PC-3 (cell line): Measurements from ENCODE around the gene DNAL4. TPM values are rescaled to one million over a fixed set of nuclear protein-coding genes. Genes with fewer than 3 reads are reported as not detected.

Experiments used
- ATAC-seq: fragments of 200-7000 bp; cut with Tn5 transposase; 2 replicates; pipeline ENCODE4 v1.9.1; 2020; ENCODE audit warnings: mild to moderate bottlenecking, moderate library complexity
- BruUV-seq: library from RNA; stranded (reverse); fragments of 400-500 nt; replicated peaks from 2 replicates; lab custom pipeline; 2021; lab: Mats Ljungman, UMichigan
- CTCF ChIA-PET: fragments of 300-600 bp; sonication (Branson Sonifier 250); formaldehyde crosslinking; loops from one replicate; lab custom pipeline; 2022; ENCODE audit warnings: antibody characterized with exemption; lab: Charles Lee
- POLR2A ChIA-PET: fragments of 300-600 bp; sonication (Branson Sonifier 250); formaldehyde crosslinking; loops from one replicate; lab custom pipeline; 2022; ENCODE audit warnings: antibody characterized with exemption; ENCODE audit not compliant: unreplicated experiment; lab: Charles Lee
- DNase-seq: peaks from one replicate; pipeline ENCODE4 v3.0.0-alpha.2; 2015
- H2AFZ ChIP-seq: fragments of 300-600 bp; sonication (generic); 2 replicates; pipeline ENCODE4 v1.6.0; 2016; ENCODE audit warnings: antibody characterized with exemption, low read length
- H3F3A ChIP-seq: fragments of 300-600 bp; sonication (generic); one replicate; pipeline ENCODE4 v1.6.0; 2017; ENCODE audit warnings: antibody characterized with exemption, low read length, control low read depth, mild to moderate bottlenecking; ENCODE audit not compliant: unreplicated experiment
- H3K27ac ChIP-seq: fragments of 300-600 bp; sonication (generic); 2 replicates; pipeline ENCODE4 v1.5.1; 2016; ENCODE audit warnings: mild to moderate bottlenecking, low read length
- H3K27me3 ChIP-seq: fragments of 300-600 bp; sonication (generic); 2 replicates; pipeline ENCODE4 v1.6.1; 2016; ENCODE audit warnings: low read length, mixed read lengths
- H3K36me3 ChIP-seq: fragments of 300-600 bp; sonication (generic); 2 replicates; pipeline ENCODE4 v1.6.1; 2016; ENCODE audit warnings: low read depth, mixed run types, low read length, mixed read lengths
- H3K4me1 ChIP-seq: fragments of 300-600 bp; sonication (generic); 2 replicates; pipeline ENCODE4 v1.5.1; 2016; ENCODE audit warnings: low read length; ENCODE audit not compliant: insufficient read depth
- H3K4me2 ChIP-seq: fragments of 300-600 bp; sonication (generic); 2 replicates; pipeline ENCODE4 v1.6.0; 2016; ENCODE audit warnings: low read length
- H3K4me3 ChIP-seq: fragments of 300-600 bp; sonication (generic); 2 replicates; pipeline ENCODE4 v1.5.1; 2016; ENCODE audit warnings: mild to moderate bottlenecking, low read length, mixed read lengths
- H3K79me2 ChIP-seq: fragments of 300-600 bp; sonication (generic); 2 replicates; pipeline ENCODE4 v1.6.1; 2017; ENCODE audit warnings: low read length, mixed read lengths
- H3K9ac ChIP-seq: fragments of 300-600 bp; sonication (generic); 2 replicates; pipeline ENCODE4 v1.6.0; 2016; ENCODE audit warnings: mild to moderate bottlenecking, low read length
- H3K9me2 ChIP-seq: fragments of 300-600 bp; sonication (generic); replicated peaks from 2 replicates; pipeline ENCODE4 v1.6.1; 2016; ENCODE audit warnings: mixed run types, low read length, mixed read lengths
- H3K9me3 ChIP-seq: fragments of 300-600 bp; sonication (generic); 2 replicates; pipeline ENCODE4 v1.6.1; 2016; ENCODE audit warnings: low read length, mixed read lengths
- H4K20me1 ChIP-seq: fragments of 300-600 bp; sonication (generic); 2 replicates; pipeline ENCODE4 v1.6.1; 2016; ENCODE audit warnings: low read length, mixed read lengths
- EZH2 ChIP-seq: fragments of 300-600 bp; sonication (generic); IDR thresholded peaks from one replicate; pipeline ENCODE4 v1.6.1; 2017; ENCODE audit warnings: antibody characterized with exemption, mild to moderate bottlenecking, low read length; ENCODE audit not compliant: unreplicated experiment
- EZH2phosphoT487 ChIP-seq: fragments of 300-600 bp; sonication (generic); IDR thresholded peaks from 2 replicates; pipeline ENCODE4 v1.6.1; 2018; ENCODE audit warnings: mild to moderate bottlenecking, antibody characterized with exemption, low read length, borderline replicate concordance
- intact Hi-C: fragments of 100-400 bp; cut with micrococcal nuclease; formaldehyde crosslinking; loops from 2 replicates; pipeline ENCODE4 v1.9.0; 2023
- total RNA-seq: library from RNA; depleted of rRNA; stranded (reverse); fragments of >200 nt; gene quantifications from 2 replicates; pipeline ENCODE4 v1.2.3, GENCODE V29; 2014
- TF ChIP-seq, protein P1 (sequence below): fragments of 300-600 bp; sonication (generic); conservative IDR thresholded peaks from 2 replicates; pipeline ENCODE4 v1.5.1; 2017; ENCODE audit warnings: antibody characterized with exemption, low read depth, mild to moderate bottlenecking, low read length

Gene DNAL4
- total RNA-seq, 1 experiment from 2014 or later: 22.5 TPM

- Histone ChIP-seq H3K79me2 (peaks cover 6% of the 10 kb centered on the region), H2AFZ (no peak overlapping the region), H3K9ac (no peak overlapping the region), H4K20me1 (no peaks in the 10 kb centered on the region), H3K27ac (no peak overlapping the region), H3K27me3 (peaks cover 4% of the 10 kb centered on the region; the same call in 1 of the 2 replicates), H3K9me2 (no peaks in the 10 kb centered on the region), H3K36me3 (no peaks in the 10 kb centered on the region), H3K4me1 (peaks cover 14% of the 10 kb centered on the region), H3K4me3 (no peak overlapping the region), H3F3A (no peaks in the 10 kb centered on the region), H3K4me2 (no peak overlapping the region), H3K9me3 (no peaks in the 10 kb centered on the region)
- TF ChIP-seq, protein P1, sequence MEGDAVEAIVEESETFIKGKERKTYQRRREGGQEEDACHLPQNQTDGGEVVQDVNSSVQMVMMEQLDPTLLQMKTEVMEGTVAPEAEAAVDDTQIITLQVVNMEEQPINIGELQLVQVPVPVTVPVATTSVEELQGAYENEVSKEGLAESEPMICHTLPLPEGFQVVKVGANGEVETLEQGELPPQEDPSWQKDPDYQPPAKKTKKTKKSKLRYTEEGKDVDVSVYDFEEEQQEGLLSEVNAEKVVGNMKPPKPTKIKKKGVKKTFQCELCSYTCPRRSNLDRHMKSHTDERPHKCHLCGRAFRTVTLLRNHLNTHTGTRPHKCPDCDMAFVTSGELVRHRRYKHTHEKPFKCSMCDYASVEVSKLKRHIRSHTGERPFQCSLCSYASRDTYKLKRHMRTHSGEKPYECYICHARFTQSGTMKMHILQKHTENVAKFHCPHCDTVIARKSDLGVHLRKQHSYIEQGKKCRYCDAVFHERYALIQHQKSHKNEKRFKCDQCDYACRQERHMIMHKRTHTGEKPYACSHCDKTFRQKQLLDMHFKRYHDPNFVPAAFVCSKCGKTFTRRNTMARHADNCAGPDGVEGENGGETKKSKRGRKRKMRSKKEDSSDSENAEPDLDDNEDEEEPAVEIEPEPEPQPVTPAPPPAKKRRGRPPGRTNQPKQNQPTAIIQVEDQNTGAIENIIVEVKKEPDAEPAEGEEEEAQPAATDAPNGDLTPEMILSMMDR: no peak
- TF ChIP-seq EZH2 (no peak), EZH2phosphoT487 (no peak)
- CTCF ChIA-PET: no interaction called here
- no peak for ATAC-seq
- intact Hi-C loops: no loop called here
- POLR2A ChIA-PET: no interaction called here
- no peak for DNase-seq
- no TSS peak for BruUV-seq
These were observed 1.6 kb upstream of the DNAL4 start for GRCh38 chr22:38795569-38795968.

DNA sequence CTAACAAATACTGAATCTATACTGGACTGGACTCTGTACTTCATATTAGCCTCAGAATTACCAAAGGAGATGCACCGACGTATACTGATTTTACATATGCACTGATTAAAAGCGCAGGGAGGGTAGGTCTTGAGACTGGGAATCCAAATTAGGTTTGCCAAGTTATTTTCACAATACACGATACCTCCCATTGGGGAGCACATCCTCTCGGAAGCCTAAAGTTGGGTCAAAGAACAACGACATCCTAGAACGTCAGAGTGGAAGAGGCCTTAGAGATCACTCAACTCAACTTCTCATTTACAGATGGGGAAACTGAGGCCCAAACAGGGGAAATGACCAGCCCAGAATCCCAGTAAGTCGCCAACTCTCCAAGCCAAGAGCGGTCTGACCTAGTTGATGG is 626 bp downstream of the DNAL4 start:
- Histone ChIP-seq H3K9ac (peak overlapping the region; percentile 68), H4K20me1 (no peaks in the 10 kb centered on the region), H3K9me2 (no peaks in the 10 kb centered on the region), H3K4me2 (peak overlapping the region; percentile 92), H3K9me3 (no peaks in the 10 kb centered on the region), H3K4me3 (peak overlapping the region; percentile 81), H2AFZ (peak overlapping the region; percentile 54), H3K27me3 (peaks cover 4% of the 10 kb centered on the region; the same call in 1 of the 2 replicates), H3K36me3 (no peaks in the 10 kb centered on the region), H3K4me1 (peaks cover 18% of the 10 kb centered on the region), H3K79me2 (peaks cover 6% of the 10 kb centered on the region), H3F3A (no peaks in the 10 kb centered on the region), H3K27ac (no peak overlapping the region)
- TF ChIP-seq EZH2: no peak
- TF ChIP-seq EZH2phosphoT487: no peak
- TF ChIP-seq, protein P1: no peak
- ATAC-seq (no peak), DNase-seq (no peak)
- CTCF ChIA-PET: interaction anchor here (0.7 to 1.0 kb wide), 2 partner anchors 24 to 737 kb away, joined by 3 to 5 read pairs; no protein-coding TSS in a partner anchor
- POLR2A ChIA-PET: interaction anchor here (0.6 kb wide), 1 partner anchor 9 kb away, joined by 8 read pairs; no protein-coding TSS in a partner anchor
- TSS peak; percentile 73 for BruUV-seq
- intact Hi-C loops: no loop called here

GRCh38 chr22:38792833-38793232 is 1.1 kb downstream of the DNAL4 start:
- no TSS peak for BruUV-seq
- H3K9me3 ChIP-seq: no peaks in the 10 kb centered on the region
- DNase-seq: peak; percentile 53
- ChIA-PET POLR2A (interaction anchor here (0.6 kb wide), 2 partner anchors 10 to 1251 kb away, joined by 3 to 8 read pairs; no protein-coding TSS in a partner anchor), CTCF (interaction anchor here (1.0 kb wide), 1 partner anchor 24 kb away, joined by 3 read pairs; no protein-coding TSS in a partner anchor)
- TF ChIP-seq, protein P1: no peak
- no peak for TF ChIP-seq EZH2
- TF ChIP-seq EZH2phosphoT487: no peak
- H3K4me3 ChIP-seq: peak overlapping the region; percentile 81
- ATAC-seq: peak; percentile 14; the same call in 1 of the 2 replicates
- H2AFZ ChIP-seq: no peak overlapping the region
- H4K20me1 ChIP-seq: no peaks in the 10 kb centered on the region
- no peak overlapping the region for H3K9ac ChIP-seq
- H3F3A ChIP-seq: no peaks in the 10 kb centered on the region
- no peaks in the 10 kb centered on the region for H3K36me3 ChIP-seq
- H3K9me2 ChIP-seq: no peaks in the 10 kb centered on the region
- H3K79me2 ChIP-seq: peaks cover 6% of the 10 kb centered on the region
- intact Hi-C loops: no loop called here
- H3K27ac ChIP-seq: no peak overlapping the region
- peak overlapping the region; percentile 92 for H3K4me2 ChIP-seq
- H3K27me3 ChIP-seq: peaks cover 4% of the 10 kb centered on the region; the same call in 1 of the 2 replicates
- H3K4me1 ChIP-seq: peaks cover 18% of the 10 kb centered on the region
